ENCODE data around the gene UEVLD.

The UEVLD gene

GRCh38 chr11:18540207-18541009 lies 48.1 kb downstream of the UEVLD start:
- Mint-ChIP-seq H3K27ac (no peak overlapping the region), H3K4me3 (no peak overlapping the region), H3K27me3 (no peaks in the 10 kb centered on the region), H3K9me3 (ENCODE audit: low read depth) (no peaks in the 10 kb centered on the region), H3K4me1 (ENCODE audit: low read depth) (no peaks in the 10 kb centered on the region), H3K36me3 (peaks cover 3% of the 10 kb centered on the region)

DNA sequence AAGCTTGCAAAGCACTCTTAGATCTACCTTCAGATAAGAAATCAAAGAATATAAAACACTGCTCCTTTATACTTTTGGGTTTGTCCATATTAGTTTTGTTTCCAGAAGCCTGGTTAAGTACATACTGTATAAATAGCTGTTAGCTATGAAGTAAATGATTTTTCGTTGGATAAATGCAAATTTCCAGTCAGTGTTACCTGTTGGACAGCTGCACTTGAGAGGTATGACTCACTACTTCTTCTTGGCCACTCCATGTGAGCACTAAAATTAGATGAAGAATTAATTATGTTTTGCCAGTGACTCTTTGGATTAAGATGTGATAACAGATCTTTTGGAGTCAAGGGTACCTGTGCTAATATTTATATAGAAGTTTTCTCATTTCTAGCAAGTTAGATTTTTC lies 52.3 kb downstream of the UEVLD start:
- Mint-ChIP-seq H3K9me3 (ENCODE audit: low read depth) (no peaks in the 10 kb centered on the region), H3K27ac (no peak overlapping the region), H3K4me3 (no peak overlapping the region), H3K4me1 (ENCODE audit: low read depth) (no peaks in the 10 kb centered on the region), H3K36me3 (no peaks in the 10 kb centered on the region), H3K27me3 (no peaks in the 10 kb centered on the region)

DNA sequence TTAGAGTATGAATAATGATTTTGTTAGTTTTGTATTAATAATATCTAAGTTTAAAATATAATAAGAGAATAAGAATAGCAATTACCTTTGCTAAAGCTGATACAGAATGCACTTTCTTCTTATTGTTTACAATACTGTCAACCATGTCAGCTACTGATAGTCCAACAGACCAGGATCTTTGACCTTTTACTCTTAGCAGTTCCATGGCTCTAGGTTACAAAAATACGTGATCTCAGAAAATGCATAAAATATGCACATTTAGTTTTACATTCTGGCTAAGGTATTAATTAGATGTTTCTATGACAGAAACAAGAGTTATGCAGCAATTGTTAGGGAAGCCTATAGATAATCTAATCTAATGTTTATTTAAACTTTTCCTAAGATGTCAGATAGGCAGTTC lies 54.3 kb downstream of the UEVLD start:
- Mint-ChIP-seq H3K4me1 (ENCODE audit: low read depth) (peaks cover 1% of the 10 kb centered on the region), H3K4me3 (no peak overlapping the region), H3K9me3 (ENCODE audit: low read depth) (no peaks in the 10 kb centered on the region)

DNA sequence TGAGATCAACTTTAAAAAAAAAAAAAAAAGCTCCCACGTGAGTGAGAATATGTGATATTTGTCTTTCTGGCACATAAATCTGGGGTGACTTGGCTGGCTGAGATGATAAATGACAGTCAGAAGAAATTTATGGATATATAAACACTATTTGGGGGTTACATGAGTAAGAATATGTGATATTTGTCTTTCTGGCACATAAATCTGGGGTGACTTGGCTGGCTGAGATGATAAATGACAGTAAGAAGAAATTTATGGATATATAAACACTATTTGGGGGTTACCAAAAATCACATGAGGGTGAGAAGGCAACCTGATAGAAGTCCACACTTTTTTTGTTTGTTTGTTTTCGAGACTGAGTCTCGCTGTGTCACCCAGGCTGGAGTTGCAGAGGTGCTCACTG lies 55.2 kb downstream of the UEVLD start:
- Mint-ChIP-seq H3K9me3 (ENCODE audit: low read depth) (no peaks in the 10 kb centered on the region), H3K36me3 (no peaks in the 10 kb centered on the region), H3K4me3 (no peak overlapping the region), H3K27me3 (no peaks in the 10 kb centered on the region), H3K27ac (no peak overlapping the region), H3K4me1 (ENCODE audit: low read depth) (peaks cover 7% of the 10 kb centered on the region)

More for the DNA sequence above, 54.3 kb downstream of the UEVLD start:
- H3K27me3 Mint-ChIP-seq = no peaks in the 10 kb centered on the region
- H3K36me3 Mint-ChIP-seq = no peaks in the 10 kb centered on the region
- no peak overlapping the region for H3K27ac Mint-ChIP-seq

GRCh38 chr11:18527512-18527911 lies 61.0 kb downstream of the UEVLD start:
- H3K4me3 Mint-ChIP-seq = peak overlapping the region; percentile 100
- peaks cover 43% of the 10 kb centered on the region for H3K4me1 Mint-ChIP-seq (ENCODE audit: low read depth)
- peaks cover 4% of the 10 kb centered on the region for H3K36me3 Mint-ChIP-seq
- H3K27me3 Mint-ChIP-seq = no peaks in the 10 kb centered on the region
- no peaks in the 10 kb centered on the region for H3K9me3 Mint-ChIP-seq (ENCODE audit: low read depth)
- H3K27ac Mint-ChIP-seq = peak overlapping the region; percentile 100

GRCh38 chr11:18526521-18527296 lies 61.8 kb downstream of the UEVLD start, which contains the start of gene TSG101:
Gene TSG101, minus strand, starts transcription at chr11:18526942. Its CDS starts 126 bp downstream, at chr11:18526816.
- Mint-ChIP-seq H3K36me3 (peaks cover 4% of the 10 kb centered on the region), H3K9me3 (ENCODE audit: low read depth) (no peaks in the 10 kb centered on the region), H3K4me3 (peak within 1 kb of the TSS; percentile 100), H3K4me1 (ENCODE audit: low read depth) (peaks cover 51% of the 10 kb centered on the region), H3K27me3 (no peaks in the 10 kb centered on the region), H3K27ac (peak within 1 kb of the TSS; percentile 100)

DNA sequence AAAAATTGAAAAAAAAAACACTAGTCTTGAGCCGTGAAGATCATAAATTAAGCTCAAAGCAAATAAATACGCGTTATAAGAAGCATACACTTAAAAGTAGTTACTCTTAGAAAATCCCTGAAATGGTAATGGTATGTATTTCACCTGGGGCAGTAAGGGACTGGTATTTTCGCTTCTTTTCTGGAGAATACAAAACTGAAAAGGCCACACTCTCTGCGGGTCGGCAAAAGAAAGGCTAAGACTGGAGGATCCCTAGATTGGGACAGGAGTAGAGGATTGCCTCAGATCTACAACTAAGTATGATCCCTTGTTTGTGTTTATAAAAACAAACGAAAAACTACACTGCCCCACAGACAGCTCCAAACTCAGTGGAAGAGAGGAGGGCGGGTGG lies 62.4 kb downstream of the UEVLD start:
- Mint-ChIP-seq H3K27me3 (no peaks in the 10 kb centered on the region), H3K36me3 (peaks cover 4% of the 10 kb centered on the region), H3K9me3 (ENCODE audit: low read depth) (no peaks in the 10 kb centered on the region), H3K27ac (peak overlapping the region; percentile 100), H3K4me3 (peak overlapping the region; percentile 100), H3K4me1 (ENCODE audit: low read depth) (peaks cover 52% of the 10 kb centered on the region)

DNA sequence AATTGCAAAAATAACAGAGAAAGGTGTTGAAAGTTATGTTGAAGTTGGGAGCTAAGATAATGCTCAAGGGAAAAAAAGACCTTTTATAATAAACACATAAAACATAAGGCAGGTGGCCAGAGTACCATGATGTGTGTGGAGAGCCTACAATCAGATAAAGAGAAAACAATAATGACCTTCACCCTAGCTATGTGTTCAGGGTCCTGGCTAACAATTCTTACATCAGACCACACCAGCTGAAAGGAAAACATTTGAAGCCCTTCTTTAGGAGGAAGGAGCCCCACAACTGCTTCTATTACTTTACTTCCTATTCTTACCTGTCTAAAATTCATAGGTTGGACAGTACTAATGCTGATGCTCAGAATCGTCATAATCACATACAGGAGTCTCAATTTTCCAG lies 64.3 kb downstream of the UEVLD start:
- Mint-ChIP-seq H3K9me3 (ENCODE audit: low read depth) (no peaks in the 10 kb centered on the region), H3K27ac (no peak overlapping the region), H3K36me3 (peaks cover 4% of the 10 kb centered on the region), H3K4me1 (ENCODE audit: low read depth) (peaks cover 63% of the 10 kb centered on the region), H3K4me3 (peak overlapping the region; percentile 41), H3K27me3 (no peaks in the 10 kb centered on the region)

- Mint-ChIP-seq H3K36me3 (peaks cover 4% of the 10 kb centered on the region), H3K9me3 (ENCODE audit: low read depth) (no peaks in the 10 kb centered on the region), H3K27ac (no peak overlapping the region), H3K4me1 (ENCODE audit: low read depth) (peaks cover 61% of the 10 kb centered on the region), H3K27me3 (no peaks in the 10 kb centered on the region), H3K4me3 (no peak overlapping the region)
Measured at GRCh38 chr11:18523084-18523483, 65.5 kb downstream of the UEVLD start.

DNA sequence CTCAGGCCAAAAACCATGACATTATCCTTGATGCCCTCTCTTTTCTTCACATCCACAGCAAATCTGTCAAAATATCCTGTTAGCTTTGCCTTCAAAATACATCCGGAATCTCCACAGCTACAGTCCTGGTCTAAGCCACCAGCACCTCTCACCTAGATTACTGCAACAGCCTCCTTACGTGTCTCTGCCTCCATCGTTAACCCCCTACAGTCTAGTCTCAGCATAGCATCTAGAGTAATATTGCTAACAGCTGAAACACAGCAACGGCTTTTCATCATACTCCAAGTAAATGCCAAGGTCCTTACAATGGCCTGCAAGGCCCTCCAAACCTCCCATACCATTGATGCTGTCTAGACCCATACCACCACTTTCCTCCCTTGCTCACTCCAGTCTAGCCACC lies 66.1 kb downstream of the UEVLD start:
- no peak overlapping the region for H3K27ac Mint-ChIP-seq
- H3K4me1 Mint-ChIP-seq (ENCODE audit: low read depth) = peaks cover 56% of the 10 kb centered on the region
- H3K9me3 Mint-ChIP-seq (ENCODE audit: low read depth) = no peaks in the 10 kb centered on the region
- H3K4me3 Mint-ChIP-seq = no peak overlapping the region
- peaks cover 4% of the 10 kb centered on the region for H3K36me3 Mint-ChIP-seq
- H3K27me3 Mint-ChIP-seq = no peaks in the 10 kb centered on the region

- Mint-ChIP-seq H3K27me3 (no peaks in the 10 kb centered on the region), H3K4me1 (ENCODE audit: low read depth) (peaks cover 49% of the 10 kb centered on the region), H3K27ac (no peak overlapping the region), H3K9me3 (ENCODE audit: low read depth) (no peaks in the 10 kb centered on the region), H3K4me3 (no peak overlapping the region), H3K36me3 (peaks cover 4% of the 10 kb centered on the region)
Measured at GRCh38 chr11:18521122-18521521, 67.4 kb downstream of the UEVLD start.

DNA sequence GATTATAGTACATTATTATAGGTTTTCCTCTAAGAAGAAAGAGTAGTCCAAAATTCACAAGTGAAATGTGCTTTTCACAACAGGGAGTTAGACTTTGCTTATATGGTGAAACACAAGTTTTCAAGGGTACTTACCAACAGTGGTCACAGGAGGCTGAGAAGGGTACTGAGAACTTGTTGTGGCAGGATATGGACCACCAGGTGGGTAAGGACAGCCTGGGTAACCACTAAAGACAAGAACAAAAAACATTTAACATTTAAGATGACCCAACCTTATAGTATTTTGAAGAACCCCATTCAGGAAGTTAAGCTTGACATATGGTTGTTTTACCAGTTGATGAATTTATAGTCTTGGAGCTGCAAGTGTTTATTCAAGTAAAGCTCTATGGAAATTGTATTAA lies 86.2 kb downstream of the UEVLD start:
- no peak overlapping the region for H3K4me3 Mint-ChIP-seq
- H3K9me3 Mint-ChIP-seq (ENCODE audit: low read depth) = no peaks in the 10 kb centered on the region
- peak overlapping the region; percentile 18 for H3K27ac Mint-ChIP-seq
- H3K27me3 Mint-ChIP-seq = no peaks in the 10 kb centered on the region
- H3K36me3 Mint-ChIP-seq = peaks cover 10% of the 10 kb centered on the region
- H3K4me1 Mint-ChIP-seq (ENCODE audit: low read depth) = peaks cover 4% of the 10 kb centered on the region

DNA sequence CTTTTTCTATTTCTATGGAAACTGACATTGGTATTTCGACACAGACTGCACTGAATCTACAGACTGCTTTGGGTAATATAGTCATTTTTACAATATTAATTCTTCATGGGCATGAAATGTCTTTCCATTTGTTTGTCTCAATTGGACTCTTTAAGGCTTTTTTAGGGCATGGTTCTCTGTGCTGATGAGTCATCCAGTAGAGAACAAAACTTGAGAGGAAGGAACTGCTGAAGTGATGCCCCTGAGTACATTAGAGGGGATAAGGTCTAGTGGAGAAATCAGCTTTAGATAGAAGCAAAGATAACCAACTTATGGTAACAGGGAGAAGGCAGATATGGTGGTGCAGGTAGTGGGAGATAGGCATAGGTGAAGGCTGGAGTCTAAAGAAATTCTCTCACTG lies 86.9 kb downstream of the UEVLD start:
- no peak overlapping the region for H3K27ac Mint-ChIP-seq
- H3K4me3 Mint-ChIP-seq = no peak overlapping the region
- peaks cover 10% of the 10 kb centered on the region for H3K36me3 Mint-ChIP-seq
- no peaks in the 10 kb centered on the region for H3K27me3 Mint-ChIP-seq
- H3K4me1 Mint-ChIP-seq (ENCODE audit: low read depth) = peaks cover 4% of the 10 kb centered on the region
- no peaks in the 10 kb centered on the region for H3K9me3 Mint-ChIP-seq (ENCODE audit: low read depth)

DNA sequence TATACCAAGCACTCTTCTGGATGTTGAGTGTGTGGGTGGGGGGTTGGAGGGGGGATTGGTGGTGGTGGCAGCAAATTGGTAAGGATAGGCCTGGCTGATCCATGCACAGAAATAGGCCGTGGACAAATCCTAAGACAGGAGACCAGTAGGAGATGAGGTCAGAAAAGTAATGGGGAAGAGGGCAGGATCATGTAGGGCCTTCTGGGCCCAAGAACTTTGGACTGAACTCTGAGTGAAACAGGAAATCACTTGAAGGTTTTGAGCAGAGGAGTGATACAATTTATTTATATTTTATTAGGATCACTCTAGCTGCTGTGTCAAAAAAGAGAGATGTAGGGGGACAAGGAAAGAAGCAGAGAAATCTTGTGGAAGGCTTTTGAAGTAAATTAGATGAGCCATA lies 90.5 kb downstream of the UEVLD start:
- Mint-ChIP-seq H3K4me3 (no peak overlapping the region), H3K4me1 (ENCODE audit: low read depth) (peaks cover 8% of the 10 kb centered on the region), H3K9me3 (ENCODE audit: low read depth) (no peaks in the 10 kb centered on the region), H3K27ac (no peak overlapping the region), H3K36me3 (peaks cover 10% of the 10 kb centered on the region), H3K27me3 (no peaks in the 10 kb centered on the region)

- peaks cover 8% of the 10 kb centered on the region for H3K4me1 Mint-ChIP-seq (ENCODE audit: low read depth)
- peaks cover 8% of the 10 kb centered on the region for H3K36me3 Mint-ChIP-seq
- no peak overlapping the region for H3K4me3 Mint-ChIP-seq
- no peaks in the 10 kb centered on the region for H3K9me3 Mint-ChIP-seq (ENCODE audit: low read depth)
- H3K27ac Mint-ChIP-seq = no peak overlapping the region
- no peaks in the 10 kb centered on the region for H3K27me3 Mint-ChIP-seq
Measured at GRCh38 chr11:18495703-18496102, 92.8 kb downstream of the UEVLD start.

Measured in activated naive CD8-positive, alpha-beta T cell (primary cell).